ENCODE data around the gene FGD6.

FGD6 gene

DNA sequence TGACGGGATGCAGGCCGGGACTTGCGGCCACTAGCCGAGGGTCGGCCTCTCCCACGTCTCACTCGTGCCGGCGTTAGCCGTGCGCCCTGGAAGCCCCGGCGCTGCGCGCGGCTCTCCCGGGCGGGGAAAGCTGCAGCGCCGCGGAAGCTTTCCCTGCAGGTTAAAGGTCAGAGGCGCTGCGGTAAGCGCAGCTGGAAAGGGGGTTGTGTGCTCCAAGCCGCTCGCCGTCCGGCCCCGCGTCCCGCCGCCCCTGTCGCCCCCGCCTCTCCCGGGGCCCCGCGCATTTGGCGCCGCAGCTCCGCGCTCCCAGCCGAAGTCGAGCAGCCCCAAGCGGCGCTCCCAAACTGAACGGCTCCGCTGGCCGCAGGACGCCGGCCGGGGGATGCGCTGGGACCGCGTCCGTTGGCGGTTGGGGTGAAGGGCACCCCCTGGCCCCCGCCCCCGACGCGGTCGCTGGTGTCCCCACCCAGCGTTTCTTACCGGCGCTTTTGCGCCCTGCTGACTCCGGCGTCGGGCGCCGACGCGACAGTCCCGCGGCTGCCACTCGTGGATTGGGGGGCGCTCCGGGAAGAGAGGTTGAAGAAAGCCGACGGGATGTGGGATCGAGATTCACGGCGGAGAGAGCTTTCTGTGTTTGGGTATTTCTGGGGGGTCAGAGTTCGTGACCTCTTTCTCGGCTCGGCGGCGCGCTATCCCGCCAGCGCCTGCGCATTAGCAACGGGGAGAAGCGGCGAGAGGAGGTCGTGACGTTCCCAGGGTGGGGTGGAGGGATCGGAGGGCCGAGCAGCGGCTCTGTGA, 144.2 kb downstream of the FGD6 start, which contains the start of gene NR2C1:
TSS of gene NR2C1 (minus strand) at position 719 of the 798 bp plus-strand sequence. CDS start 6,234 bp downstream, outside the sequence.
- peak; percentile 4 to 93 for DNase-seq
- Histone ChIP-seq H3K36me3 (ENCODE audit: control insufficient read depth in 1 of 2, insufficient read depth in 2 of 2, low read length in 2 of 2) (no peaks in the 10 kb centered on the region), H3K79me1 (ENCODE audit: low read length) (peaks cover 9% of the 10 kb centered on the region), H2AK5ac (ENCODE audit: low read length) (no peak within 1 kb of the TSS), H2BK5ac (ENCODE audit: low read depth, low read length, poor library complexity) (peak within 1 kb of the TSS; percentile 98), H3K4ac (ENCODE audit: low read depth, low read length) (peak within 1 kb of the TSS; percentile 98), H3K4me3 (ENCODE audit: low read depth, low read length) (peak within 1 kb of the TSS; percentile 96), H4K12ac (ENCODE audit: low read depth, low read length) (peak within 1 kb of the TSS; percentile 92), H3K18ac (ENCODE audit: low read length) (peak within 1 kb of the TSS; percentile 96), H3K14ac (ENCODE audit: low read length) (peak within 1 kb of the TSS; percentile 93), H3K9ac (ENCODE audit: low read length) (peak within 1 kb of the TSS; percentile 86), H2AFZ (ENCODE audit: insufficient read depth, low read length, poor library complexity) (peak within 1 kb of the TSS; percentile 92), H4K8ac (ENCODE audit: low read depth, low read length) (peak within 1 kb of the TSS; percentile 96), H4K91ac (ENCODE audit: low read depth, low read length) (peak within 1 kb of the TSS; percentile 97), H3K4me2 (ENCODE audit: low read length) (peak within 1 kb of the TSS; percentile 65), H2BK12ac (ENCODE audit: low read length) (peak within 1 kb of the TSS; percentile 8), H3K4me1 (ENCODE audit: control insufficient read depth in 1 of 2, insufficient read depth in 2 of 2, low read length in 2 of 2) (no peaks in the 10 kb centered on the region), H3K23ac (ENCODE audit: low read length) (no peak within 1 kb of the TSS), H3K27ac (ENCODE audit: low read depth, low read length) (peak within 1 kb of the TSS; percentile 87), H3K27me3 (ENCODE audit: insufficient read depth, low read length) (no peaks in the 10 kb centered on the region), H3K79me2 (ENCODE audit: control insufficient read depth, insufficient read depth, low read length, poor library complexity) (peaks cover 11% of the 10 kb centered on the region), H3K9me3 (ENCODE audit: insufficient read depth, low read depth, low read length) (no peaks in the 10 kb centered on the region), H2BK120ac (ENCODE audit: insufficient read depth, low read length, poor library complexity) (peak within 1 kb of the TSS; percentile 94)
- no CpG with 5 or more reads among the region's 99 CpGs for WGBS (ENCODE audit: extremely low coverage, insufficient coverage, insufficient read length)

DNA sequence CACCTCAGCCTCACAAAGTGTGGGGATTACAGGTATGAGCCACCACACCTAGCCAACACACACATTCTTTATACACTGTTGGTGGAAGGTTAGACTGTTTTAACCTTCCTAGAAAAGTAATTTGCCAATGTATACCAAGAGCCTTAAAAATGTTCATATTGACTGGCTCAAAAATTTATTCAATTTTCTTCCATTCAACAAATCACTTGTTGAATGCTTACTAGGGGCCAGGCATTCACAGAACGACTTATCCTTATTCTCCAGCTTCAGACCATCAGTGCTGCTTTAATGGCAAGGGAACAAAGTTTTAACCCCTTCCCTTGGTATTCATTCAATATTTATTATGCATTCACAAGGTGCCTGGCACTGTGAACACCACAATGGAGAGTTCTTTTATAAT, 146.9 kb downstream of the FGD6 start:
- Histone ChIP-seq H3K23ac (ENCODE audit: low read length) (no peak overlapping the region), H2AK5ac (ENCODE audit: low read length) (no peak overlapping the region), H3K14ac (ENCODE audit: low read length) (no peak overlapping the region), H4K12ac (ENCODE audit: low read depth, low read length) (no peak overlapping the region), H3K36me3 (ENCODE audit: control insufficient read depth in 1 of 2, insufficient read depth in 2 of 2, low read length in 2 of 2) (peaks cover 2 to 6% of the 10 kb centered on the region in 2 experiments), H3K27ac (ENCODE audit: low read depth, low read length) (no peak overlapping the region), H2BK120ac (ENCODE audit: insufficient read depth, low read length, poor library complexity) (no peak overlapping the region), H3K27me3 (ENCODE audit: insufficient read depth, low read length) (no peaks in the 10 kb centered on the region), H3K4me3 (ENCODE audit: low read depth, low read length) (no peak overlapping the region), H3K79me2 (ENCODE audit: control insufficient read depth, insufficient read depth, low read length, poor library complexity) (peaks cover 11% of the 10 kb centered on the region), H3K4ac (ENCODE audit: low read depth, low read length) (peak overlapping the region; percentile 82), H3K4me1 (ENCODE audit: control insufficient read depth in 1 of 2, insufficient read depth in 2 of 2, low read length in 2 of 2) (no peaks in the 10 kb centered on the region), H2BK12ac (ENCODE audit: low read length) (no peak overlapping the region), H2BK5ac (ENCODE audit: low read depth, low read length, poor library complexity) (no peak overlapping the region), H3K9me3 (ENCODE audit: insufficient read depth, low read depth, low read length) (no peaks in the 10 kb centered on the region), H4K8ac (ENCODE audit: low read depth, low read length) (no peak overlapping the region), H4K91ac (ENCODE audit: low read depth, low read length) (no peak overlapping the region), H3K9ac (ENCODE audit: low read length) (no peak overlapping the region), H3K79me1 (ENCODE audit: low read length) (peaks cover 9% of the 10 kb centered on the region), H3K18ac (ENCODE audit: low read length) (no peak overlapping the region), H2AFZ (ENCODE audit: insufficient read depth, low read length, poor library complexity) (no peak overlapping the region), H3K4me2 (ENCODE audit: low read length) (no peak overlapping the region)
- no CpG with 5 or more reads among the region's 1 CpG for WGBS (ENCODE audit: extremely low coverage, insufficient coverage, insufficient read length)
- no peak for DNase-seq

GRCh38 chr12:95066091-95066855, 151.0 kb downstream of the FGD6 start:
- whole genome bisulfite sequencing (ENCODE audit: extremely low coverage, insufficient coverage, insufficient read length): no CpG with 5 or more reads among the region's 7 CpGs

DNA sequence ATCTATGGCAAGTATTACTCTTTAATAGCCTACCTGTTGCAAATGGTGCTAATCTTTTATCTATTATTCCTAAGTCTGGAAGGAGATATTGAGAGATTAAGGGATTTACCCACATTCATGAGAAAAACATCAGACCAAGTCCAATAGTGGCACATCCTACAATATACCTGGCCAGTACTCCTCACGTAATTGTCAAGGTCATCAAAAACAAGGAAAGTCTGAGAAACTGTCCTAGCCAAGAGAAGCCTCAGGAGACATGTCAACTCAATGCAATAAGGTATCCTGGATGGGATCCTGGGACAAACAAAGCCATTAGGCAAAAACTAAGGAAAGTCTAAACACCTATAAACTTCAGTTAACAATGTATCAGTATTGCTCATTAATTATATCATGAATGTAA, 156.3 kb downstream of the FGD6 start:
- H3K27ac ChIP-seq (ENCODE audit: low read depth, low read length): no peak overlapping the region
- no peak overlapping the region for H3K4me3 ChIP-seq (ENCODE audit: low read depth, low read length)
- no peaks in the 10 kb centered on the region for H3K79me1 ChIP-seq (ENCODE audit: low read length)
- no peak overlapping the region for H4K91ac ChIP-seq (ENCODE audit: low read depth, low read length)
- no peak overlapping the region for H3K18ac ChIP-seq (ENCODE audit: low read length)
- H3K14ac ChIP-seq (ENCODE audit: low read length): no peak overlapping the region
- no peaks in the 10 kb centered on the region for H3K79me2 ChIP-seq (ENCODE audit: control insufficient read depth, insufficient read depth, low read length, poor library complexity)
- peaks cover 29 to 33% of the 10 kb centered on the region in 2 experiments for H3K36me3 ChIP-seq (ENCODE audit: control insufficient read depth in 1 of 2, insufficient read depth in 2 of 2, low read length in 2 of 2)
- DNase-seq: no peak
- no peak overlapping the region for H2BK120ac ChIP-seq (ENCODE audit: insufficient read depth, low read length, poor library complexity)
- no peak overlapping the region for H2AK5ac ChIP-seq (ENCODE audit: low read length)
- no peak overlapping the region for H3K4me2 ChIP-seq (ENCODE audit: low read length)
- no peaks in the 10 kb centered on the region for H3K27me3 ChIP-seq (ENCODE audit: insufficient read depth, low read length)
- H2BK12ac ChIP-seq (ENCODE audit: low read length): no peak overlapping the region
- no CpG with 5 or more reads among the region's 1 CpG for WGBS (ENCODE audit: extremely low coverage, insufficient coverage, insufficient read length)
- no peaks in the 10 kb centered on the region for H3K9me3 ChIP-seq (ENCODE audit: insufficient read depth, low read depth, low read length)
- H2BK5ac ChIP-seq (ENCODE audit: low read depth, low read length, poor library complexity): no peak overlapping the region
- no peak overlapping the region for H4K12ac ChIP-seq (ENCODE audit: low read depth, low read length)
- no peak overlapping the region for H2AFZ ChIP-seq (ENCODE audit: insufficient read depth, low read length, poor library complexity)
- no peak overlapping the region for H3K4ac ChIP-seq (ENCODE audit: low read depth, low read length)
- H3K23ac ChIP-seq (ENCODE audit: low read length): no peak overlapping the region
- no peak overlapping the region for H3K9ac ChIP-seq (ENCODE audit: low read length)
- no peaks in the 10 kb centered on the region for H3K4me1 ChIP-seq (ENCODE audit: control insufficient read depth in 1 of 2, insufficient read depth in 2 of 2, low read length in 2 of 2)
- H4K8ac ChIP-seq (ENCODE audit: low read depth, low read length): no peak overlapping the region

More at GRCh38 chr12:95066091-95066855, 151.0 kb downstream of the FGD6 start:
- Histone ChIP-seq H3K23ac (ENCODE audit: low read length) (no peak overlapping the region), H3K9ac (ENCODE audit: low read length) (no peak overlapping the region), H2BK12ac (ENCODE audit: low read length) (no peak overlapping the region), H3K79me1 (ENCODE audit: low read length) (no peaks in the 10 kb centered on the region), H3K9me3 (ENCODE audit: insufficient read depth, low read depth, low read length) (no peaks in the 10 kb centered on the region), H3K4me1 (ENCODE audit: control insufficient read depth in 1 of 2, insufficient read depth in 2 of 2, low read length in 2 of 2) (no peaks in the 10 kb centered on the region), H3K14ac (ENCODE audit: low read length) (no peak overlapping the region), H3K18ac (ENCODE audit: low read length) (no peak overlapping the region), H3K4me2 (ENCODE audit: low read length) (no peak overlapping the region), H3K27me3 (ENCODE audit: insufficient read depth, low read length) (no peaks in the 10 kb centered on the region), H4K8ac (ENCODE audit: low read depth, low read length) (no peak overlapping the region), H2AK5ac (ENCODE audit: low read length) (no peak overlapping the region), H2BK5ac (ENCODE audit: low read depth, low read length, poor library complexity) (no peak overlapping the region), H3K4me3 (ENCODE audit: low read depth, low read length) (no peak overlapping the region), H4K91ac (ENCODE audit: low read depth, low read length) (no peak overlapping the region), H3K36me3 (ENCODE audit: control insufficient read depth in 1 of 2, insufficient read depth in 2 of 2, low read length in 2 of 2) (peaks cover 9 to 19% of the 10 kb centered on the region in 2 experiments), H4K12ac (ENCODE audit: low read depth, low read length) (no peak overlapping the region), H3K27ac (ENCODE audit: low read depth, low read length) (no peak overlapping the region), H3K4ac (ENCODE audit: low read depth, low read length) (peak overlapping the region; percentile 55), H2BK120ac (ENCODE audit: insufficient read depth, low read length, poor library complexity) (no peak overlapping the region), H2AFZ (ENCODE audit: insufficient read depth, low read length, poor library complexity) (no peak overlapping the region), H3K79me2 (ENCODE audit: control insufficient read depth, insufficient read depth, low read length, poor library complexity) (peaks cover 2% of the 10 kb centered on the region)
- DNase-seq: no peak
